Measurements from ENCODE around the gene UBASH3A.

The UBASH3A gene, protein sequence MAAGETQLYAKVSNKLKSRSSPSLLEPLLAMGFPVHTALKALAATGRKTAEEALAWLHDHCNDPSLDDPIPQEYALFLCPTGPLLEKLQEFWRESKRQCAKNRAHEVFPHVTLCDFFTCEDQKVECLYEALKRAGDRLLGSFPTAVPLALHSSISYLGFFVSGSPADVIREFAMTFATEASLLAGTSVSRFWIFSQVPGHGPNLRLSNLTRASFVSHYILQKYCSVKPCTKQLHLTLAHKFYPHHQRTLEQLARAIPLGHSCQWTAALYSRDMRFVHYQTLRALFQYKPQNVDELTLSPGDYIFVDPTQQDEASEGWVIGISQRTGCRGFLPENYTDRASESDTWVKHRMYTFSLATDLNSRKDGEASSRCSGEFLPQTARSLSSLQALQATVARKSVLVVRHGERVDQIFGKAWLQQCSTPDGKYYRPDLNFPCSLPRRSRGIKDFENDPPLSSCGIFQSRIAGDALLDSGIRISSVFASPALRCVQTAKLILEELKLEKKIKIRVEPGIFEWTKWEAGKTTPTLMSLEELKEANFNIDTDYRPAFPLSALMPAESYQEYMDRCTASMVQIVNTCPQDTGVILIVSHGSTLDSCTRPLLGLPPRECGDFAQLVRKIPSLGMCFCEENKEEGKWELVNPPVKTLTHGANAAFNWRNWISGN

GRCh38 chr21:42403611-42404231 lies at the start of gene UBASH3A:
Gene UBASH3A (plus strand): TSS chr21:42403902. CDS start chr21:42403946, 44 bp downstream.
- H3K27ac ChIP-seq: no peak within 1 kb of the TSS
- TF ChIP-seq, protein P1, sequence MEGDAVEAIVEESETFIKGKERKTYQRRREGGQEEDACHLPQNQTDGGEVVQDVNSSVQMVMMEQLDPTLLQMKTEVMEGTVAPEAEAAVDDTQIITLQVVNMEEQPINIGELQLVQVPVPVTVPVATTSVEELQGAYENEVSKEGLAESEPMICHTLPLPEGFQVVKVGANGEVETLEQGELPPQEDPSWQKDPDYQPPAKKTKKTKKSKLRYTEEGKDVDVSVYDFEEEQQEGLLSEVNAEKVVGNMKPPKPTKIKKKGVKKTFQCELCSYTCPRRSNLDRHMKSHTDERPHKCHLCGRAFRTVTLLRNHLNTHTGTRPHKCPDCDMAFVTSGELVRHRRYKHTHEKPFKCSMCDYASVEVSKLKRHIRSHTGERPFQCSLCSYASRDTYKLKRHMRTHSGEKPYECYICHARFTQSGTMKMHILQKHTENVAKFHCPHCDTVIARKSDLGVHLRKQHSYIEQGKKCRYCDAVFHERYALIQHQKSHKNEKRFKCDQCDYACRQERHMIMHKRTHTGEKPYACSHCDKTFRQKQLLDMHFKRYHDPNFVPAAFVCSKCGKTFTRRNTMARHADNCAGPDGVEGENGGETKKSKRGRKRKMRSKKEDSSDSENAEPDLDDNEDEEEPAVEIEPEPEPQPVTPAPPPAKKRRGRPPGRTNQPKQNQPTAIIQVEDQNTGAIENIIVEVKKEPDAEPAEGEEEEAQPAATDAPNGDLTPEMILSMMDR (conservative IDR thresholded peaks at IDR 0.05): no peak

GRCh38 chr21:42356046-42356445 lies 47.7 kb upstream of the UBASH3A start:
- TF ChIP-seq, protein P1 (conservative IDR thresholded peaks at IDR 0.05): no peak
- no peak overlapping the region for H3K27ac ChIP-seq

DNA sequence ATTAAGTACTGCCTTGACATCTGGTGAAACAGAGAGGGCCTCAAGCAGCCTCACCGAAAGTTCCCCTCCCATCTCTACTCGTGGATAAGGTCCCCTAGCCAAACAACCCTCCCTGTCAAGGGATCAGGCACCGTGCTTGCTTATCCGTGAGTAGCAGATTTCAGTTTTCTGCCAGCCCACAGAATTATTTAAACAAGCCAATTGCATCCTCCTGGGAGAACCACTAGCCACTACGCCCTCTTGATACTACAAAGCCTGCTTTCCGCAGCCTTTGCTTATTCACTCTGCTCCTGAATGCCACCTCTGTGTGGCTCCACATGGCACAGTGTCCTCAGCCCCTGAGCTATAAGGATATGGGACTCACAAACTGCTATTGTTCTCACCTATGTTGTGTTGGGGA lies 47.1 kb upstream of the UBASH3A start:
- H3K27ac ChIP-seq: no peak overlapping the region
- TF ChIP-seq, protein P1 (conservative IDR thresholded peaks at IDR 0.05): no peak

- TF ChIP-seq, protein P1 (conservative IDR thresholded peaks at IDR 0.05): no peak
- no peak overlapping the region for H3K27ac ChIP-seq
Measured at GRCh38 chr21:42357307-42357706, 46.4 kb upstream of the UBASH3A start.

- TF ChIP-seq, protein P1 (conservative IDR thresholded peaks at IDR 0.05): no peak
- H3K27ac ChIP-seq: no peak overlapping the region
Measured at GRCh38 chr21:42358261-42358660, 45.4 kb upstream of the UBASH3A start.

GRCh38 chr21:42358937-42359336 lies 44.8 kb upstream of the UBASH3A start:
- H3K27ac ChIP-seq: no peak overlapping the region
- TF ChIP-seq, protein P1 (conservative IDR thresholded peaks at IDR 0.05): no peak

GRCh38 chr21:42360317-42360716 lies 43.4 kb upstream of the UBASH3A start:
- TF ChIP-seq, protein P1 (conservative IDR thresholded peaks at IDR 0.05): no peak
- H3K27ac ChIP-seq: no peak overlapping the region

All from VCaP (cell line).